H1 (cell line): ENCODE measurements around the gene ANKLE1. TPM values are rescaled to one million over a fixed set of nuclear protein-coding genes. Genes with fewer than 3 reads are reported as not detected.

Experiments
- CTCF ChIA-PET: fragments of 300-600 bp; sonication (Branson Sonifier 250); formaldehyde crosslinking; loops from one replicate; lab custom pipeline; 2021; ENCODE audit not compliant: partially characterized antibody; lab: Charles Lee
- POLR2A ChIA-PET: fragments of 300-600 bp; sonication (Branson Sonifier 250); formaldehyde crosslinking; loops from one replicate; lab custom pipeline; 2021; ENCODE audit warnings: inconsistent platforms; ENCODE audit not compliant: partially characterized antibody; lab: Charles Lee
- DNase-seq, 2 experiments: peaks; one replicate each; pipeline versions ENCODE4 v3.0.0 to v3.0.0-alpha.2; 2010 to 2022; ENCODE audit warnings: low spot score in 2 of 2, low read depth in 1 of 2, mixed read lengths in 1 of 2
- FAIRE-seq: peaks from 2 replicates; lab custom pipeline; 2011; peaks lifted over from hg19 to GRCh38; lab: Jason Lieb, UNC
- H2AFZ ChIP-seq: 2 replicates; pipeline ENCODE4 v1.8.1; 2012; ENCODE audit warnings: low read length, inconsistent platforms
- H2AK5ac ChIP-seq: 2 replicates; pipeline ENCODE4 v1.6.1; 2013; ENCODE audit warnings: low read depth, low read length
- H2BK120ac ChIP-seq: replicated peaks from 2 replicates; pipeline ENCODE3; 2013; ENCODE audit warnings: low read depth, low read length, inconsistent platforms
- H2BK12ac ChIP-seq: 2 replicates; pipeline ENCODE4 v1.6.1; 2013; ENCODE audit warnings: low read depth, low read length
- H2BK15ac ChIP-seq: 2 replicates; pipeline ENCODE4 v1.6.1; 2013; ENCODE audit warnings: low read length
- H2BK20ac ChIP-seq: 2 replicates; pipeline ENCODE4 v1.6.1; 2013; ENCODE audit warnings: low read length
- H2BK5ac ChIP-seq: 2 replicates; pipeline ENCODE4 v1.6.1; 2013; ENCODE audit warnings: low read depth, low read length
- H3K14ac ChIP-seq: 2 replicates; pipeline ENCODE4 v1.6.1; 2013; ENCODE audit warnings: inconsistent platforms; ENCODE audit not compliant: insufficient read length
- H3K18ac ChIP-seq: 2 replicates; pipeline ENCODE4 v1.6.1; 2013; ENCODE audit warnings: low read length; ENCODE audit errors: extremely low read depth
- H3K23ac ChIP-seq: 2 replicates; pipeline ENCODE4 v1.6.1; 2013; ENCODE audit warnings: inconsistent platforms; ENCODE audit not compliant: insufficient read length
- H3K23me2 ChIP-seq: 2 replicates; pipeline ENCODE4 v1.6.1; 2013; ENCODE audit warnings: low read depth, low read length
- H3K27ac ChIP-seq: 2 replicates; pipeline ENCODE4 v1.6.1; 2011; ENCODE audit warnings: low read depth, low read length, inconsistent platforms
- H3K27me3 ChIP-seq, 4 experiments: replicated peaks in 1 of 4; 1 replicate in 1 of 4; 2 replicates in 3 of 4; pipeline versions ENCODE4 v1.6.1 to v1.8.1; 2011 to 2013; ENCODE audit warnings: low read length in 3 of 4, mild to moderate bottlenecking in 3 of 4, inconsistent platforms in 2 of 4, mixed read lengths in 2 of 4, moderate library complexity in 1 of 4; ENCODE audit not compliant: control insufficient read depth in 3 of 4, insufficient read depth in 3 of 4; ENCODE audit errors: extremely low read depth in 1 of 4
- H3K36me3 ChIP-seq, 4 experiments: 2 replicates each; pipeline versions ENCODE4 v1.6.1 to v1.8.1; 2011 to 2013; ENCODE audit warnings: mild to moderate bottlenecking in 4 of 4, low read length in 3 of 4, moderate library complexity in 2 of 4, control low read depth in 1 of 4, inconsistent platforms in 1 of 4; ENCODE audit not compliant: insufficient read depth in 4 of 4, control insufficient read depth in 2 of 4
- H3K4ac ChIP-seq: replicated peaks from 2 replicates; pipeline ENCODE3; 2013; ENCODE audit warnings: low read length, low read depth, mixed read lengths, inconsistent platforms; ENCODE audit not compliant: insufficient read length
- H3K4me1 ChIP-seq, 4 experiments: replicated peaks in 1 of 4; 1 replicate in 1 of 4; 2 replicates in 3 of 4; pipeline versions ENCODE4 v1.6.1 to v1.8.1; 2011 to 2013; ENCODE audit warnings: low read length in 3 of 4, inconsistent platforms in 2 of 4, mixed read lengths in 1 of 4; ENCODE audit not compliant: insufficient read depth in 4 of 4, control insufficient read depth in 3 of 4
- H3K4me2 ChIP-seq, 2 experiments: 2 replicates each; pipeline versions ENCODE4 v1.6.1 to v1.8.1; 2011 to 2013; ENCODE audit warnings: low read depth in 2 of 2, low read length in 2 of 2, control low read depth in 1 of 2, inconsistent platforms in 1 of 2, mild to moderate bottlenecking in 1 of 2; ENCODE audit not compliant: insufficient read depth in 1 of 2
- H3K4me3 ChIP-seq, 4 experiments: fragments of 200-600, 300-600 bp in 1 of 4; sonication (generic), shearing (Covaris generic), sonication (Bioruptor Twin) in 1 of 4; 2 replicates each; pipeline versions ENCODE4 v1.5.1 to v1.8.1; 2011 to 2016; ENCODE audit warnings: low read length in 4 of 4, low read depth in 3 of 4, control low read depth in 2 of 4, inconsistent platforms in 2 of 4, mild to moderate bottlenecking in 2 of 4, mixed read lengths in 1 of 4, moderate library complexity in 1 of 4; ENCODE audit not compliant: insufficient read depth in 2 of 4; ENCODE audit errors: extremely low read depth in 1 of 4
- H3K56ac ChIP-seq: replicated peaks from 2 replicates; pipeline ENCODE3; 2013; ENCODE audit warnings: low read depth, mild to moderate bottlenecking, mixed read lengths, low read length, inconsistent platforms; ENCODE audit not compliant: insufficient read length
- H3K79me1 ChIP-seq: 2 replicates; pipeline ENCODE4 v1.6.1; 2013; ENCODE audit warnings: low read depth, low read length, control low read depth
- H3K79me2 ChIP-seq, 2 experiments: 2 replicates each; pipeline versions ENCODE4 v1.6.1 to v1.8.1; 2012 to 2013; ENCODE audit warnings: low read length in 2 of 2, mild to moderate bottlenecking in 2 of 2, inconsistent platforms in 1 of 2; ENCODE audit not compliant: insufficient read depth in 2 of 2, control insufficient read depth in 1 of 2
- H3K9ac ChIP-seq, 4 experiments: replicated peaks in 1 of 4; 1 replicate in 1 of 4; 2 replicates in 3 of 4; pipeline versions ENCODE4 v1.6.1 to v1.8.1; 2011 to 2013; ENCODE audit warnings: low read depth in 3 of 4, low read length in 3 of 4, control low read depth in 2 of 4, mild to moderate bottlenecking in 2 of 4, moderate library complexity in 2 of 4, inconsistent platforms in 1 of 4; ENCODE audit errors: extremely low read depth in 1 of 4
- H3K9me3 ChIP-seq, 2 experiments: 2 replicates each; pipeline versions ENCODE4 v1.6.1 to v1.8.1; 2012 to 2013; ENCODE audit warnings: mild to moderate bottlenecking in 2 of 2, moderate library complexity in 2 of 2, control low read depth in 1 of 2, inconsistent platforms in 1 of 2, low read depth in 1 of 2, low read length in 1 of 2, mixed read lengths in 1 of 2; ENCODE audit not compliant: insufficient read depth in 2 of 2
- H4K20me1 ChIP-seq, 2 experiments: replicated peaks in 1 of 2; 2 replicates each; pipeline versions ENCODE3 to v1.8.1; 2011 to 2013; ENCODE audit warnings: inconsistent platforms in 2 of 2, low read length in 2 of 2, mild to moderate bottlenecking in 1 of 2; ENCODE audit not compliant: insufficient read depth in 2 of 2, control insufficient read depth in 1 of 2
- H4K5ac ChIP-seq: 2 replicates; pipeline ENCODE4 v1.6.1; 2013; ENCODE audit warnings: low read length, low read depth, mixed read lengths, inconsistent platforms; ENCODE audit not compliant: insufficient read length
- H4K8ac ChIP-seq: 2 replicates; pipeline ENCODE4 v1.8.0; 2013; ENCODE audit warnings: mild to moderate bottlenecking, moderate library complexity, low read length, inconsistent platforms; ENCODE audit not compliant: insufficient read depth; ENCODE audit errors: extremely low read depth
- H4K91ac ChIP-seq: replicated peaks from 2 replicates; pipeline ENCODE3; 2013; ENCODE audit warnings: low read length, mixed read lengths, inconsistent platforms; ENCODE audit not compliant: insufficient read length
- BACH1 ChIP-seq: IDR thresholded peaks from 2 replicates; pipeline ENCODE4 v1.6.1; 2012; ENCODE audit warnings: low read length, improper control_type of control experiment
- HDAC2 ChIP-seq, 2 experiments: fragments of 300-600 bp in 1 of 2; sonication (generic) in 1 of 2; IDR thresholded peaks; 2 replicates each; pipeline ENCODE4 v1.6.1; 2011 to 2012; ENCODE audit warnings: low read depth in 2 of 2, low read length in 2 of 2, mild to moderate bottlenecking in 2 of 2, moderate library complexity in 2 of 2, borderline replicate concordance in 1 of 2, inconsistent platforms in 1 of 2
- KDM1A ChIP-seq: fragments of 200-600, 300-600 bp; sonication (generic); IDR thresholded peaks from 2 replicates; pipeline ENCODE4 v1.7.1; 2016; ENCODE audit warnings: mild to moderate bottlenecking, low read length, borderline replicate concordance
- TEAD4 ChIP-seq: IDR thresholded peaks from 2 replicates; pipeline ENCODE4 v1.6.1; 2012; ENCODE audit warnings: low read depth, low read length, inconsistent platforms, mixed read lengths
- WGBS, 2 experiments: shearing (Covaris generic) in 1 of 2; methylation state at CpG; one replicate each; pipeline versions ENCODE4 v1.1.6 to v1.1.7; 2013 to 2015; ENCODE audit warnings: low lambda C conversion rate in 2 of 2, mixed read lengths in 2 of 2, inconsistent platforms in 1 of 2, low coverage in 1 of 2, missing lambda C conversion rate in 1 of 2; ENCODE audit not compliant: insufficient replicate concordance in 2 of 2, insufficient coverage in 1 of 2, insufficient read length in 1 of 2; ENCODE audit errors: extremely low coverage in 1 of 2, missing lambda C conversion rate in 1 of 2; 5-methylcytosine and 5-hydroxymethylcytosine counted together
- polyA plus RNA-seq, 7 experiments: library from polyadenylated mRNA; depleted of rRNA in 3 of 7; stranded (reverse) in 5 of 7; unstranded in 2 of 7; fragments of >200 nt in 5 of 7; fragments of 200-250 nt in 2 of 7; gene quantifications; 1 replicate in 5 of 7; 2 replicates in 1 of 7; 4 replicates in 1 of 7; pipeline versions ENCODE4 v1.2.1 to v1.2.3, GENCODE V29; 2011 to 2013; ENCODE audit warnings: missing spikeins in 2 of 7, mixed read lengths in 2 of 7
- total RNA-seq: library from RNA; stranded (reverse); fragmentation: NEBNext Ultra II Directional; extraction: Animal tissue kit (Norgen Biotek cat#: 25700); gene quantifications from 2 replicates; pipeline ENCODE4 v1.2.1, GENCODE V29; 2021

The ANKLE1 gene
- total and polyA plus RNA-seq, 2 of the 8 experiments (the other 6 are each of a cell fraction or from before 2014, with no cell fraction given): 6.1 to 9.6 TPM

DNA sequence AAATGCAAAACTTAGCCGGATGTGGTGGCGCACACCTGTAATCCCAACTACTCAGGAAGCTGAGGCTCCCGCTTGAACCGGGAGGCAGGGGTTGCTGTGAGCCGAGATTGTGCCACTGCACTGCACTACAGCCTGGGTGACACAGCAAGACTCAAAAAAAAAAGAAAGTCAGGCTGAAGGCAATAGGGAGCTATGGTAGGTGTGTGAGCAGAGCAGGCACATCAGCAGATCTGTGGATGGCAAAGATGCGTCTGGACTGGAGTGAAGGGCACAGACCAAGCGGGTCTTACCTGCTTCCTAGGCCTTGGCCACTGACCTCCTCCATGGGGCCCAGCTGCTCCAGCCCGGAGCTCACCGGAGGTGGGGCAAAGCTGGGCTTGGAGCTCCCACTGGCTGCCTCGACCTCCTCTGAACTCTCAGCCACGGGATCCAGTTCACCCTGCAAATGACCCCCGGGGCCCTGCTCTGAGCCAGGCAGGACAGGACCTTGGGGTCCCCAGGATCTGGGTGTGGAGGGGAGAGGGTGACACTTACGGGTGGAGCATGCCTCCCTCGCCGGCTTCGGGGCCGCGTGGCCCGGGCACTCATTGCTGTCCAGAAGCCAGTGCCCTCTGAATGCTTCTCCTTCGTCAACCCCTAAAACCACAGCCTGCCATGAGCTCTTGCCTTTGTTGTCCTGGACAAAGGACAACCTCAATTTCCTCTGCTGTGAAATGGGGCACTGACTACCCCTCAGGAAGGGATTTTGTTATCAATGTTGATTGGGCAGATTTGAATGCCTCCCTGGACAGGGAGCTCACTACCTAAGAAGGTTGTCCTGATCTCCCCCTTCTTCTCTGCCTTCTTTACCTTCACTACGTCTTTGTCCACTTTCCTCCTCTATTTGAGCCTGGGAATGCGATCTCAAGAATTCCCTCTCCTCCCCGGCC lies 17.7 kb upstream of the ANKLE1 start:
- peak overlapping the region; percentile 20 for H4K91ac ChIP-seq
- H3K9me3 ChIP-seq: peaks cover 11 to 14% of the 10 kb centered on the region in 2 experiments; a peak in 3 of 4 replicates
- POLR2A ChIA-PET: interaction anchor here (0.8 to 12.8 kb wide), 16 partner anchors 8 to 49 kb away, joined by 3 to 113 read pairs (median 4); partner anchors contain the start of genes ANKLE1, OCEL1 and USE1
- H4K5ac ChIP-seq: no peak overlapping the region
- H2AK5ac ChIP-seq: peak overlapping the region; percentile 17; the same call in 1 of the 2 replicates
- H3K79me2 ChIP-seq: peaks cover 3 to 12% of the 10 kb centered on the region in 2 experiments; a peak in 3 of 4 replicates
- peak overlapping the region; percentile 86 for H2BK5ac ChIP-seq
- H3K23ac ChIP-seq: no peak overlapping the region
- H2BK12ac ChIP-seq: peak overlapping the region; percentile 96
- peak overlapping the region; percentile 28 for H3K4ac ChIP-seq
- H3K27me3 ChIP-seq: no peaks in the 10 kb centered on the region
- H3K18ac ChIP-seq: peak overlapping the region; percentile 84; the same call in 1 of the 2 replicates
- peaks cover 0 to 9% (median 1%) of the 10 kb centered on the region in 4 experiments; a peak in 3 of 8 replicates for H3K36me3 ChIP-seq
- TF ChIP-seq BACH1 (no peak), TEAD4 (no peak), KDM1A (peak; percentile 96), HDAC2 (IDR thresholded peaks at IDR 0.05; ENCODE audit: borderline replicate concordance in 1 of 2, low read depth in 2 of 2, low read length in 2 of 2) (0 out of 4 replicates have a peak, but pooled peaks of 1 of the 2 experiments have one; percentile 20)
- DNase-seq (no peak), FAIRE-seq (no peak)
- peak overlapping the region; percentile 58 for H4K8ac ChIP-seq
- CTCF ChIA-PET: interaction anchor here (0.6 to 3.3 kb wide), 10 partner anchors 8 to 175 kb away, joined by 3 to 28 read pairs (median 3); partner anchors contain the start of gene ANKLE1
- H3K9ac ChIP-seq: no peak overlapping the region; a peak in 3 of 7 replicates
- 0 out of 8 replicates have a peak overlapping the region, but pooled peaks of 1 of the 4 experiments have one; percentile 10 for H3K4me3 ChIP-seq
- no peak overlapping the region for H3K14ac ChIP-seq
- H3K56ac ChIP-seq: no peak overlapping the region
- no peaks in the 10 kb centered on the region for H4K20me1 ChIP-seq
- peak overlapping the region; percentile 11 to 52; a peak in 1 of 4 replicates for H3K4me2 ChIP-seq
- peaks cover 0 to 8% (median 2%) of the 10 kb centered on the region in 4 experiments; a peak in 5 of 7 replicates for H3K4me1 ChIP-seq
- H2AFZ ChIP-seq: no peak overlapping the region
- H2BK120ac ChIP-seq: peak overlapping the region; percentile 4
- peak overlapping the region; percentile 43; the same call in 1 of the 2 replicates for H2BK20ac ChIP-seq
- WGBS, 2 experiments: 94% methylated on average over 23 of the region's 23 CpGs; no CpG with 5 or more reads in 1 of the 2 experiments
- H2BK15ac ChIP-seq: peak overlapping the region; percentile 74
- peak overlapping the region; percentile 62 for H3K27ac ChIP-seq
- no peaks in the 10 kb centered on the region for H3K23me2 ChIP-seq
- no peaks in the 10 kb centered on the region; the same call in 1 of the 2 replicates for H3K79me1 ChIP-seq
